NCI-H345 treated with DMSO at 0.1 percent for 48 hours (cell line): Measurements from ENCODE around the gene SMARCD2.
"Not testable (repeated sequence)": the region's sequence is repeated elsewhere in the genome, so short reads cannot be mapped to it uniquely, and the experiment has no call there.

Source experiments
- DNase-seq: peaks from one replicate; lab custom pipeline; 2025; ENCODE audit not compliant: unreplicated experiment; lab: John Stamatoyannopoulos, UW

SMARCD2 gene

DNA sequence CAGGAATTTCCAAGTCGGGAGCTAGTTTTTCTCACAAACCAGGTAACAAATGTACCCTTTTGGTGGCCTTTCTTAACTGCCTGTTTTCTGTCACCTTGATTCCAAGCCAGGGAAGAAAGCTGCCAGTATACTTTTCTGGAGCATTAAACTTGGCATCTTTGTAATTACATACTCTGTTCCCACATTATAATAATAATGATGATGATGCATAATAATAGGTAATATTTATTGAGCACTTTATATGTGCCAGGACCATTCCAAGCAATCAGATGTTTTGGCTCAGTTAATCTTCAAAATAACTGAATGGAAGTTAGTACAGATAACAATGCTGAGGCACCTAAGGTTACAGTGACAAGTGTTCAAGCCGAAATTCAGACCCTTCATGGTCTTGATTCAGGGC is 26.4 kb downstream of the SMARCD2 start:
- no peak for DNase-seq

DNA sequence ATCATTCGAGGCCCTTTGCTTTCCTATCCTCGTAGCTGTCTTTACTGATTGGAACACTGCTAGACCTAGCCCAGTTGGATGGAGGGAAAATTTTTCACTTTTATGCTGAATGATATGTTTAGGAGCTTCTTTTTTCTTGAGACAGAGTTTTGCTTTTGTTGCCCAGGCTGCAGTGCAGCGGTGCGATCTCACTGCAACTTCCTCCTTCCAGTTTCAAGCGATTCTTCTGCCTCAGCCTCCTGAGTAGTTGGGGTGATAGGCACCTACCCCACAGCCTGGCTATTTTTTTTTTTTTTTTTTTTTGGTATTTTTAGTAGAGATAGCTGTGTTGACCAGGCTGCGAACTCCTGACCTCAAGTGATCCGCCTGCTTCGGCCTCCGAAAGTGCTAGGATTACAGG is 32.5 kb downstream of the SMARCD2 start:
- no peak for DNase-seq

- no peak for DNase-seq
These were observed 36.9 kb downstream of the SMARCD2 start for GRCh38 chr17:63805591-63805990.

DNA sequence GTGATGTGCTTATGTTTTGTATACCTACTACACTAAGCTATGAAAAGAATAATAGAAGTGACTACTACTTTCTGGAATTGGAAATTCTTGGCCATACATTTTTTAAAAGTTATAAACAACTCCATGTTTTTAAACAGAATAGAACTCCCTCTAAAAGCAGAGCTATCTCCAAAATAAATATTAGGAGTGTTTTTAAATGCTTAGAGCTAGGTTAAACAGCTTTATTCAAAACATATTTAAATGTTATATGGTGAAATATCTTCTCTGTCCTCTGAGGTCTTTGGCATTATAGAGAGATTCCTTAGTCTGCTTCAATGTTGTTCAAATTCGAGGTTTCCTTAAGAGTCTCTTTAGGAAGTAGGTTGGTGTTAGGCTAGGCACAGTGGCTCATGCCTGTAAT is 38.2 kb downstream of the SMARCD2 start:
- no peak for DNase-seq

GRCh38 chr17:63800783-63801182 is 41.7 kb downstream of the SMARCD2 start:
- no peak for DNase-seq

- DNase-seq = no peak
These were observed 43.8 kb downstream of the SMARCD2 start for GRCh38 chr17:63798572-63799106.

DNA sequence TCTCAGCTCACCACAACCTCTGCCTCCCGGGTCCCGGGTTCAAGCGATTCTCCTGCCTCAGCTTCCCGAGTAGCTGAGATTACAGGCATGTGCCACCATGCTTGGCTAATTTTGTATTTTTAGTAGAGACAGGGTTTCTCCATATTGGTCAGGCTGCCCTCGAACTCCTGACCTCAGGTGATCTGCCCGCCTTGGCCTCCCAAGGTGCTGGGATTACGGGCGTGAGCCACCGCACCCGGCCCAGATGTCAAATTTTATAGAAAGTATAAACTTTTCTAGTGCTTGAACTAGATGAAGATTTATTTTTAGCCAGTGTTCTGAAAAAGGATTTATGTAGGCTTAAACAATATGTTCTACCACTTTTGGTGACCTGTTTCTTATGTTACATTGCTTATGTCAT is 46.1 kb downstream of the SMARCD2 start:
- DNase-seq = not testable (repeated sequence)

DNA sequence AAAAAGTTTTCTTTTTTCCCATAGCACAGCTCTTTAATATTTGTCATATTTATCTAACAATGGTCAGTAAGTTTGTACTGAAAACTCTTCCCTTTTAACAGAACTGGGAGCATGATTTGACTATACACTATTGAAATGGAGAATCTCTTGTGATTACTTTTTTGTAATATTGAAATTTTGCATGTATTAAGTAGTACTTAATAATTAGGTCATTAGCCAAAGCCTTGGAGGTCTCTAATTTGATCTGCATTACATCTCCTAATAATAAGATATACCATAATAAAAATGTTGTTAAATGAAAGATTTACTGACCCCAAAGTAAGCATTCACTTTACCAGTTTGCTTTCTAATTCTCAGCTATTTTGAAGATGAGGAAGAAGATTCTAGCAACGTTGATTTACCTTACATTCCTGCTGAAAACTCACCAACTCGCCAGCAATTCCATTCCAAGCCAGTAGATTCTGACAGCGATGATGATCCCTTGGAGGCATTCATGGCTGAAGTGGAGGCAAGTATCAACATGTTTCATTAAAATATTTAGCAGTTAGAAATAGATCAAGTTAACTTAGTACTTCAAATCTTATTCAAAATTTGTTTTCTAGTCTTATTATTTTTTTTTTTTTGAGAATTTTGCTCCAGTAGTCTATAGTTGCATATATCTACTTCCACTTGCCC is 50.3 kb downstream of the SMARCD2 start:
- DNase-seq = no peak

DNA sequence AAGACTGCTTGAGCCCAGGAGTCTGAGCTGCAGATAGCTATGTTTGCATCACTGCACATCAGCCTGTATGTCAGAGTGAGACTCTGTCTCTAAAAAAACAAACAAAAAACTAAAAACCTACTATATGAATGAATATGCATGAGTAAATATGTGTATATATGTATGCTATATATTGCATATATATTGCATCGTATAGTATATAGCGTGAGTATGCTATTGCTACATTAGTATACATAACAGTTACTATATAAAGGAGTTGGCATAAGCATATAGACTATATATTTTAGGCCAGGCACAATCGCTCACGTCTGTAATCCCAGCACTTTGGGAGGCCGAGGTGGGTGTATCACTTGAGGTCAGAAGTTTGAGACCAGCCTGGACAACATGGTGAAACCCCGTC is 52.4 kb downstream of the SMARCD2 start:
- DNase-seq = no peak

DNA sequence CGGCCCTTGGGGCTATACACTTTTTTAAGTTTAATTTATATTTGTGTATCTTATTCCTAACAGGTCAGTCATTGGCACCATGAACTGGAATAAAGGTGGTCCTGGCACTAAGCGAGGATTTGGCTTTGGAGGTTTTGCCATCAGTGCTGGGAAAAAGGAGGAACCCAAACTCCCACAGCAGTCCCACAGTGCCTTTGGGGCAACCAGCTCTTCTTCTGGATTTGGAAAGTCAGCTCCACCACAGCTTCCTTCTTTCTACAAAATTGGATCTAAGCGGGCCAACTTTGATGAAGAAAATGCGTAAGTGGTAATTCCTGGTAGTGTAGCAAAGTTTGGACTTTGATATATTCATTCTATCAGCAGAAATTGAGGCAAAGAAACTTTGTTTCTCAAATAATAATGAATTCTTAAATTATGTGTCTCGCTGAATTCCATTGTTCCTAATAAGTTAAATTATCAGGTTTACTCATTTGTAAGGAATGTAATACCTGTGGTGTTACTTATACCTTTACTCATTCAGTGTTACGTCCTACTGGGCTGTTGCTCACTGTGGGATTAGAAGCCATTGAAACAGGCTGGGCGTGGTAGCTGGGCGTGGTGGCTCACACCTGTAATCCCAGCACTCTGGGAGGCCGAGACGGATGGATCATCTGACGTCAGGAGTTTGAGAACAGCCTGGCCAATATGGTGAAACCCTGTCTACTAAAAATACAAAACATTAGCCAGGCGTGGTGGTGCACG is 55.3 kb downstream of the SMARCD2 start:
- no peak for DNase-seq

- DNase-seq = no peak
These were observed 56.4 kb downstream of the SMARCD2 start for GRCh38 chr17:63786117-63786516.

DNA sequence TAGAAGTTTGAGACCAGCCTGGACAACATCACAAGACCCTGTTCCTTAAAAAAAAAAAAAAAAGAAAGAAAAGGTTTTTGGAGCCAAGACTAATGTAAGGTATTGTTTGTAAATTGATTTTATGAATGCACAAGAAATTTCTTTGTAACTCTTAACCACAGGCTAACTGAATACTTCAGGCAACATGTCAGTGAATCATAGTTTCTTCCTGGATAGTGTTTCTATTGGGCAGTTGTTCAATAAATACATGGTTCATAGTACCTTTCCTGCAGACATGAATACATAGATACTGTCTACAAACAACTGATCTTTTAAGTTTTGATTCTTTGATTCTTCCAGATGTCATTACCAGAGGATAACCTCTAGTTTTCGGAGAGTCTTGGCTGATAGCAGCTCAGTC is 56.9 kb downstream of the SMARCD2 start:
- no peak for DNase-seq

- DNase-seq = no peak
These were observed 59.0 kb downstream of the SMARCD2 start for GRCh38 chr17:63783522-63783921.
